Measurements from ENCODE around the gene HLA-E. TPM values are rescaled to one million over a fixed set of nuclear protein-coding genes. Genes with fewer than 3 reads are reported as not detected.

The HLA-E gene
- total RNA-seq, 1 experiment from 2014 or later = 131 TPM

- ChIA-PET CTCF (no interaction called here), POLR2A (ENCODE audit: unreplicated experiment) (no interaction called here)
- peaks cover 14% of the 10 kb centered on the region; the same call in 1 of the 2 replicates for H3K4me1 ChIP-seq (ENCODE audit: insufficient read depth, low read length)
- no peaks in the 10 kb centered on the region for H3K27me3 ChIP-seq (ENCODE audit: low read length)
- intact Hi-C loops (cut with micrococcal nuclease) = no loop called here
- no peak overlapping the region for H2AFZ ChIP-seq (ENCODE audit: low read length)
- no peak overlapping the region for H3K27ac ChIP-seq (ENCODE audit: low read length)
- TF ChIP-seq EZH2 (IDR thresholded peaks at IDR 0.05; ENCODE audit: low read length, unreplicated experiment) (no peak), EZH2phosphoT487 (IDR thresholded peaks at IDR 0.05; ENCODE audit: borderline replicate concordance, low read length) (no peak), CTCF (conservative IDR thresholded peaks at IDR 0.05; ENCODE audit: low read depth, low read length) (no peak)
- no peak overlapping the region for H3K4me3 ChIP-seq (ENCODE audit: low read length)
- no TSS peak for BruUV-seq (replicated peaks)
- no peaks in the 10 kb centered on the region for H3K9me2 ChIP-seq (replicated peaks; ENCODE audit: low read length)
- no peak overlapping the region for H3K9ac ChIP-seq (ENCODE audit: low read length)
- H3K79me2 ChIP-seq (ENCODE audit: low read length) = no peaks in the 10 kb centered on the region
- no peaks in the 10 kb centered on the region for H3K36me3 ChIP-seq (ENCODE audit: low read depth, low read length)
- DNase-seq (no peak), ATAC-seq (no peak)
- H3K4me2 ChIP-seq (ENCODE audit: low read length) = no peak overlapping the region
- H3K9me3 ChIP-seq (ENCODE audit: low read length) = no peaks in the 10 kb centered on the region
- no peaks in the 10 kb centered on the region for H3F3A ChIP-seq (ENCODE audit: low read length, unreplicated experiment)
- no peaks in the 10 kb centered on the region for H4K20me1 ChIP-seq (ENCODE audit: low read length)
Observed at GRCh38 chr6:30537931-30538330, 48.6 kb downstream of the HLA-E start.

GRCh38 chr6:30541515-30542403 is 52.5 kb downstream of the HLA-E start:
- Histone ChIP-seq H3K27ac (ENCODE audit: low read length) (no peak overlapping the region), H3K9ac (ENCODE audit: low read length) (no peak overlapping the region), H3F3A (ENCODE audit: low read length, unreplicated experiment) (no peaks in the 10 kb centered on the region), H2AFZ (ENCODE audit: low read length) (peak overlapping the region; percentile 82), H3K4me3 (ENCODE audit: low read length) (peak overlapping the region; percentile 68), H3K4me1 (ENCODE audit: insufficient read depth, low read length) (peaks cover 18% of the 10 kb centered on the region; the same call in 1 of the 2 replicates), H3K4me2 (ENCODE audit: low read length) (peak overlapping the region; percentile 87), H3K27me3 (ENCODE audit: low read length) (no peaks in the 10 kb centered on the region), H3K9me3 (ENCODE audit: low read length) (no peaks in the 10 kb centered on the region), H3K36me3 (ENCODE audit: low read depth, low read length) (no peaks in the 10 kb centered on the region), H4K20me1 (ENCODE audit: low read length) (no peaks in the 10 kb centered on the region), H3K79me2 (ENCODE audit: low read length) (no peaks in the 10 kb centered on the region), H3K9me2 (replicated peaks; ENCODE audit: low read length) (no peaks in the 10 kb centered on the region)
- BruUV-seq (replicated peaks) = no TSS peak
- POLR2A ChIA-PET (ENCODE audit: unreplicated experiment) = interaction anchor here (0.6 kb wide), 1 partner anchor 51 kb away, joined by 4 read pairs; no protein-coding TSS in a partner anchor
- CTCF ChIA-PET = interaction anchor here (0.6 to 1.2 kb wide), 7 partner anchors 9 to 70 kb away, joined by 3 to 19 read pairs (median 5); no protein-coding TSS in a partner anchor
- DNase-seq = peak; percentile 95
- ATAC-seq = peak; percentile 65
- intact Hi-C loops (cut with micrococcal nuclease) = loop anchor here (1.0 to 5.0 kb wide), 2 partner anchors 56 to 181 kb away; partner anchors contain the start of gene TUBB
- TF ChIP-seq CTCF (conservative IDR thresholded peaks at IDR 0.05; ENCODE audit: low read depth, low read length) (peak; percentile 98), EZH2 (IDR thresholded peaks at IDR 0.05; ENCODE audit: low read length, unreplicated experiment) (no peak), EZH2phosphoT487 (IDR thresholded peaks at IDR 0.05; ENCODE audit: borderline replicate concordance, low read length) (no peak)

All from PC-3 (cell line).